Mesenchymal stem cell (in vitro differentiated cells and primary cell): ENCODE data around the gene HMGCLL1.

Experiments
- DNase-seq: peaks from one replicate; pipeline ENCODE4 v3.0.0-alpha.2; 2013
- H2AFZ ChIP-seq: one replicate; pipeline ENCODE4 v1.6.1; 2013; ENCODE audit warnings: low read depth, mild to moderate bottlenecking, control low read depth, inconsistent platforms, low read length, moderate library complexity
- H2AK5ac ChIP-seq: 2 replicates; pipeline ENCODE4 v1.6.1; 2013; ENCODE audit warnings: low read length, moderate library complexity, mild to moderate bottlenecking, inconsistent platforms; ENCODE audit not compliant: severe bottlenecking
- H2BK120ac ChIP-seq: one replicate; pipeline ENCODE4 v1.6.1; 2013; ENCODE audit warnings: low read depth, mild to moderate bottlenecking, inconsistent platforms, low read length, moderate library complexity
- H2BK12ac ChIP-seq, 2 experiments: one replicate each; pipeline ENCODE4 v1.6.1; 2013; ENCODE audit warnings: inconsistent platforms in 2 of 2, low read length in 2 of 2, mild to moderate bottlenecking in 2 of 2, moderate library complexity in 2 of 2, control low read depth in 1 of 2
- H2BK15ac ChIP-seq: one replicate; pipeline ENCODE4 v1.6.1; 2013; ENCODE audit warnings: mild to moderate bottlenecking, low read depth, inconsistent platforms; ENCODE audit not compliant: poor library complexity, severe bottlenecking
- H2BK5ac ChIP-seq: 2 replicates; pipeline ENCODE4 v1.6.1; 2013; ENCODE audit warnings: low read depth, mild to moderate bottlenecking, low read length, control low read depth, inconsistent platforms; ENCODE audit not compliant: poor library complexity, severe bottlenecking
- H3K14ac ChIP-seq, 2 experiments: one replicate each; pipeline ENCODE4 v1.6.1; 2013; ENCODE audit warnings: inconsistent platforms in 2 of 2, low read length in 2 of 2, control low read depth in 1 of 2, mild to moderate bottlenecking in 1 of 2, moderate library complexity in 1 of 2
- H3K18ac ChIP-seq, 2 experiments: one replicate each; pipeline ENCODE4 v1.6.1; 2013; ENCODE audit warnings: inconsistent platforms in 2 of 2, low read length in 2 of 2, control low read depth in 1 of 2, low read depth in 1 of 2, mild to moderate bottlenecking in 1 of 2
- H3K23ac ChIP-seq, 2 experiments: one replicate each; pipeline ENCODE4 v1.6.1; 2013; ENCODE audit warnings: inconsistent platforms in 2 of 2, low read length in 2 of 2, mild to moderate bottlenecking in 2 of 2, moderate library complexity in 2 of 2, control low read depth in 1 of 2
- H3K27ac ChIP-seq: 2 replicates; pipeline ENCODE4 v1.5.1; 2013; ENCODE audit warnings: mild to moderate bottlenecking, moderate library complexity, low read length, control low read depth, inconsistent platforms; ENCODE audit not compliant: poor library complexity, severe bottlenecking
- H3K27me3 ChIP-seq, 2 experiments: 2 replicates each; pipeline versions ENCODE4 v1.6.1 to v1.7.0; 2013; ENCODE audit warnings: low read length in 2 of 2, mild to moderate bottlenecking in 2 of 2, moderate library complexity in 2 of 2, control low read depth in 1 of 2, inconsistent platforms in 1 of 2; ENCODE audit not compliant: control insufficient read depth in 1 of 2, insufficient read depth in 1 of 2
- H3K36me3 ChIP-seq, 2 experiments: 2 replicates each; pipeline versions ENCODE4 v1.6.1 to v1.7.0; 2013; ENCODE audit warnings: low read length in 2 of 2, control low read depth in 1 of 2, inconsistent platforms in 1 of 2, low read depth in 1 of 2, mild to moderate bottlenecking in 1 of 2; ENCODE audit not compliant: insufficient read depth in 2 of 2, control insufficient read depth in 1 of 2
- H3K4ac ChIP-seq, 2 experiments: one replicate each; pipeline ENCODE4 v1.6.1; 2013; ENCODE audit warnings: inconsistent platforms in 2 of 2, low read length in 2 of 2, mild to moderate bottlenecking in 2 of 2, moderate library complexity in 2 of 2, control low read depth in 1 of 2, low read depth in 1 of 2
- H3K4me1 ChIP-seq: 2 replicates; pipeline ENCODE4 v1.6.1; 2013; ENCODE audit warnings: low read depth, low read length, control low read depth; ENCODE audit not compliant: control insufficient read depth, insufficient read depth
- H3K4me2 ChIP-seq: 2 replicates; pipeline ENCODE4 v1.6.1; 2013; ENCODE audit warnings: low read length, mild to moderate bottlenecking, inconsistent platforms; ENCODE audit not compliant: poor library complexity, severe bottlenecking
- H3K4me3 ChIP-seq, 2 experiments: 2 replicates each; pipeline versions ENCODE4 v1.5.1 to v1.7.0; 2013; ENCODE audit warnings: low read length in 2 of 2, mild to moderate bottlenecking in 2 of 2, control low read depth in 1 of 2, low read depth in 1 of 2; ENCODE audit not compliant: insufficient read depth in 1 of 2
- H3K79me1 ChIP-seq: replicated peaks from 2 replicates; pipeline ENCODE4 v1.6.1; 2013; ENCODE audit warnings: mild to moderate bottlenecking, control low read depth, low read length, inconsistent platforms; ENCODE audit not compliant: poor library complexity, severe bottlenecking
- H3K9ac ChIP-seq: 2 replicates; pipeline ENCODE4 v1.7.0; 2013; ENCODE audit warnings: mild to moderate bottlenecking, low read length, moderate library complexity
- H3K9me3 ChIP-seq: 2 replicates; pipeline ENCODE4 v1.7.0; 2013; ENCODE audit warnings: mild to moderate bottlenecking, low read length; ENCODE audit not compliant: control insufficient read depth
- H4K8ac ChIP-seq: one replicate; pipeline ENCODE4 v1.6.1; 2013; ENCODE audit warnings: inconsistent platforms, mild to moderate bottlenecking, low read length, moderate library complexity
- H4K91ac ChIP-seq: one replicate; pipeline ENCODE4 v1.6.1; 2013; ENCODE audit warnings: mild to moderate bottlenecking, low read length, inconsistent platforms
- WGBS: methylation state at CpG from one replicate; pipeline ENCODE4 v1.1.7; 2013; ENCODE audit warnings: mixed read lengths; 5-methylcytosine and 5-hydroxymethylcytosine counted together

HMGCLL1 gene

DNA sequence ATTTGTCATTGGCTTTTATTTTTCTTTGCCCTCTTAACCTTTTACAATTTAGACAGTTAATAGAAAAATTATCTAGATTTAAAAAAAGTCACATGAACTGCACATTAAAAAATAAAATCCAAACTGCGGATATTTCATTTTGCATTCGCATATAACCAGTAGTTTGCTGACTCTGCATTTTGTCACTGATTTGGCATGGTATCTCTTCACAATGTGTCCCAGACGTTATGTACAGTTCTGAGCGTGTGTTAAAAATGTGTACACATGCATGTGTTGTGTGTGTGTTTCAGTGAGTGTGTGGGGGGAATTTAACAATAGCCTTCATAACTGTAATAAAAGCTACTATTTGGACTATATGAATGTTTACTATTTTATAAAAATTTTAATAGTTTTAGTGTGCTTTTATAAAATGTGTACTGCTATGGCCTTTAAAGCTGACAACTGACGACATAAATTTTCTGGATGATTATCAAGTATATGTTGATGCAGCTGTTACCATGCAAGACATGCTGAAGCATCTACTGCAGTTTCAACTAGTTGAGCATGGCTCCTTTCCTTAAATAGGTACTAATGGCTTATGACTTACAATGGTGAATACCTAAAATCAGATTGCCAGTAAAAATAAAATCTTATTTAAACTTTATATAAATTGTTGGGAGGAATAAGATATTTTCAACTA lies 67.7 kb downstream of the HMGCLL1 start:
- DNase-seq: no peak
- no peaks in the 10 kb centered on the region for H3K79me1 ChIP-seq
- H3K27ac ChIP-seq: no peak overlapping the region
- no peak overlapping the region for H2AK5ac ChIP-seq
- no peaks in the 10 kb centered on the region for H3K9me3 ChIP-seq
- H3K18ac ChIP-seq: no peak overlapping the region
- H2BK5ac ChIP-seq: no peak overlapping the region
- H3K4me1 ChIP-seq: no peaks in the 10 kb centered on the region
- no peak overlapping the region for H2BK120ac ChIP-seq
- H4K8ac ChIP-seq: no peak overlapping the region
- 100% methylated on average over 5 of the region's 5 CpGs for WGBS
- no peak overlapping the region for H3K4ac ChIP-seq
- no peak overlapping the region for H2BK15ac ChIP-seq
- H3K9ac ChIP-seq: no peak overlapping the region
- no peaks in the 10 kb centered on the region for H3K36me3 ChIP-seq
- H2AFZ ChIP-seq: no peak overlapping the region
- no peak overlapping the region for H3K4me2 ChIP-seq
- no peak overlapping the region for H3K23ac ChIP-seq
- no peak overlapping the region for H3K14ac ChIP-seq
- no peak overlapping the region for H3K4me3 ChIP-seq
- no peak overlapping the region for H2BK12ac ChIP-seq
- no peak overlapping the region for H4K91ac ChIP-seq
- no peaks in the 10 kb centered on the region for H3K27me3 ChIP-seq

DNA sequence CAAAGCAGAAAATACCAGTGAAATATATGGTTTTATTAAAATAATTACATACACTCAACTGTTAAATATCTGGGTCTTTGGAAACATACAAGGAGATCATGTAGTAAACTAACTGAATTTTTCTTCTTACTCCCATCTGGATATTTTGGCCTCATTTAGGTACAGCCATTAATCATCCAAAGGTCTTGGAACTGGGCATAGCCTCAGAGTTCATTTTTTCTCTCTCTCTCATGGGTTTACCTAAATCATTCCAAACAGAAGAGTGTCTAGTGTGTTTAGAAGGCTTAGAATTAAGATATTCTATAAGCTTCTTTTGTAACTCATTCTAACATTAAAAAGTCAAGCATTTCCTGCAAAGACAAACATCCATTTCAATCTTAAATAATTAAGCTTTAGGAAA lies 79.4 kb downstream of the HMGCLL1 start:
- H3K4ac ChIP-seq: no peak overlapping the region
- H2AFZ ChIP-seq: no peak overlapping the region
- no peak overlapping the region for H2BK15ac ChIP-seq
- no peak overlapping the region for H3K9ac ChIP-seq
- no peak overlapping the region for H3K4me3 ChIP-seq
- no peak overlapping the region for H2BK5ac ChIP-seq
- H3K23ac ChIP-seq: no peak overlapping the region
- no peak for DNase-seq
- H2BK12ac ChIP-seq: no peak overlapping the region
- no peaks in the 10 kb centered on the region for H3K36me3 ChIP-seq
- H4K91ac ChIP-seq: no peak overlapping the region
- no peaks in the 10 kb centered on the region for H3K9me3 ChIP-seq
- no peak overlapping the region for H4K8ac ChIP-seq
- no peak overlapping the region for H2AK5ac ChIP-seq
- no peak overlapping the region for H3K27ac ChIP-seq
- no peak overlapping the region for H3K4me2 ChIP-seq
- H3K79me1 ChIP-seq: no peaks in the 10 kb centered on the region
- H3K14ac ChIP-seq: no peak overlapping the region
- no peaks in the 10 kb centered on the region for H3K27me3 ChIP-seq
- H2BK120ac ChIP-seq: no peak overlapping the region
- no peak overlapping the region for H3K18ac ChIP-seq
- no peaks in the 10 kb centered on the region for H3K4me1 ChIP-seq

DNA sequence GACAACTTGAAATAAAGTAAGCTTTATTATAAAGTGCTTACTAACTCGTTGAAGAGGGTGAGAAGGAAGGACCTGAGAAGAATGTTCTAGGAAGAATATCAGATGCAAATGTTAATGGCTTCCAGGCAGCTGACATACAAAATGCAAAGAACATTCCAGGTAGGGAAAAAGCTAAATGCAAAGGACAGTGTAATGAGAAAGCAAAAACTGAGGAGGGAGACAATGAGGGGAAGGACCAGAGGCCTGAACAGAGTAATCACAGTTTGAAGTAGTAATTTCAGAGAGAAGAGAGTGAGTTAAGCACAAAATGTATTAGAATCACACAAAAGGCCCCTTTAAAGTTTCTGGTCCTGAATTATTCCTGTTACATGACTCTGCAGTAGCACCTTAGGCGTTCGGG lies 81.3 kb downstream of the HMGCLL1 start:
- Histone ChIP-seq H4K8ac (no peak overlapping the region), H3K14ac (no peak overlapping the region), H2AK5ac (no peak overlapping the region), H3K9me3 (no peaks in the 10 kb centered on the region), H3K79me1 (no peaks in the 10 kb centered on the region), H3K4me1 (no peaks in the 10 kb centered on the region), H3K4ac (no peak overlapping the region), H2BK15ac (no peak overlapping the region), H2AFZ (no peak overlapping the region), H2BK120ac (no peak overlapping the region), H3K27ac (no peak overlapping the region), H3K18ac (no peak overlapping the region), H3K4me3 (no peak overlapping the region), H3K36me3 (no peaks in the 10 kb centered on the region), H2BK5ac (no peak overlapping the region), H3K9ac (no peak overlapping the region), H3K23ac (no peak overlapping the region), H3K27me3 (no peaks in the 10 kb centered on the region), H2BK12ac (no peak overlapping the region), H4K91ac (no peak overlapping the region), H3K4me2 (no peak overlapping the region)
- WGBS: 88% methylated on average over 3 of the region's 3 CpGs
- DNase-seq: no peak

DNA sequence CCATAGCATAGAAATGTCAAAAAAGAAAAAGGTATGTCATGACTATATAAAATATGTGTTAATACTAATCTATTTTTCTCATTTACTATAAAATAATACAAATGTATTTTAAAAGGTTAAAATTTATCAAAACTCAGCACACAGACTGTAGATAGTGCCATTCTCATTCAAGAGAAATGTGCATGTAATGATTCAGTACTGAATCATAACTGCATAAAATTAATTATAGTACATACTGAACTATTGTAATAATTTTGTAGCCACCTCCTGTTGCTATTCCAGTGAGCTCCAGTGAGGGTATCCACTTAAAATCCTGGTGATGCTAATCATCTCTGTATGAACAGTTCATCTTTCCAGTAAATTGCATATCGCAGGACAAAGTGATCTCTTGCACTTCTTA lies 82.8 kb downstream of the HMGCLL1 start:
- Histone ChIP-seq H2BK15ac (no peak overlapping the region), H3K4me3 (no peak overlapping the region), H3K9ac (no peak overlapping the region), H3K27ac (no peak overlapping the region), H3K4ac (no peak overlapping the region), H4K91ac (no peak overlapping the region), H2BK5ac (no peak overlapping the region), H4K8ac (no peak overlapping the region), H3K27me3 (no peaks in the 10 kb centered on the region), H3K4me2 (no peak overlapping the region), H3K79me1 (no peaks in the 10 kb centered on the region), H3K23ac (no peak overlapping the region), H3K4me1 (no peaks in the 10 kb centered on the region), H3K9me3 (no peaks in the 10 kb centered on the region), H2BK120ac (no peak overlapping the region), H2AK5ac (no peak overlapping the region), H2BK12ac (no peak overlapping the region), H3K18ac (no peak overlapping the region), H2AFZ (no peak overlapping the region), H3K14ac (no peak overlapping the region), H3K36me3 (no peaks in the 10 kb centered on the region)
- no CpG with 5 or more reads among the region's 1 CpG for WGBS
- no peak for DNase-seq
